Measurements from ENCODE around the gene SLC25A41.

SLC25A41 gene

DNA sequence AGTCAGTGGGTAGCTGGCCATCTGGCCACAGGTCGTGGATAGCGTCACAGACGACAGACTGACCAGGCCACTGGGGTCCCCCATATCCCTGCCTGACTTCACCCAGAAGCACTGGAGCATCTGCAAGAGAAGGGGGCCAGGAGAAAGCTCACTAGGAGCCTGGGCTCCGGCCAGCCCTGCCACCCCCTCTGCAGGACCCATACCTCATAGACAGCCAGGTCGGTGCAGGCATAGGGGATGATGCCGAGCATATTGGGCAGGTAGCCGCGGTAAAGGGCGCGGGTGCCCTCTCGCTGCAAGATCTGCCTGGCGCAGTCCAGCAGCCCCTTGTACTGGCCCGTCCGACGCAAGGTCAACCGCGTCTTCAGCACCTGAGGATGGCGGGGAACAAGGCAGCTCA, 6.4 kb downstream of the SLC25A41 start:
- DNase-seq, result no peak

DNA sequence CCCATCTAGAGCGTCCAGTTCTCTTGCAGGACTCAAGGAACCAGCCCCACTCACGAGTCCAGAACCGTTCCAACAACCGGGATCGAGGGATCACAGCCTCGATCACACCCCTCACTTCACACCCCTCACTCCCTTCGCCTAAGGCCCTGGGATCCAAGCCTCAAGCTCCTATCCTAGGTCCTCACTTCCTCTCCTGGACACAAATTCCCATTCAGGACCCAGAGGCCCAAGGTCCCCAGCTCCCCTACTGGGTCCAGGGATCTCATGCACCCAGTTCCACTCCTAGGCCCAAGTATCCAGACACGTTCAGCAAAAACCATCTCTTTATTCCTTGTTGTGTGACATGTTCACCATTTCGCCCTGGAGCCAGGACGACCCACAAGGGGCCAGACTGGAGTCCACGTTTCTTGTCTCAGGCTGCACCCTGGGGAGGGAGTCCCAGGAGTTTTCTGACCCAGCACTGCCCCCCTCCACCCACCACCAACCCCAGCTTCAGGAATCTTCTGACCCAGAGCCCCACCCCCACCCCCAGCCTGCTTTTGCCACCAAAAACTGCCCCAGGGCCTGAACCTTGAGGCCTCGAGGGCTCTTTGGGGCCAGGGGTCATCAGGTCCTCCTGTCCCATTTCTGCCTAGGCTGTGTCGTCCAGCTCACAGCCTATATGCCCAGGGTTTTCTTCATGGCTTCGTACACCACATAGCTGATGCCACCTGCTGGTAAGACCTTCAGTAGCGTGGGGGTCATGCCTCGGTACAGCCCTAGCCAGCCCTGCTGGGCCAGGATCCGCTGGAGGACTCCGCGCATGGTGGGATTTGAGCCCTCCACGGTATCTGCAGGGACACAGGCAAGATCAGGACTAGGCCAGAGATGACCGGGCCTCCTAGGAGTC, 7.6 kb downstream of the SLC25A41 start:
- DNase-seq, result no peak

DNA sequence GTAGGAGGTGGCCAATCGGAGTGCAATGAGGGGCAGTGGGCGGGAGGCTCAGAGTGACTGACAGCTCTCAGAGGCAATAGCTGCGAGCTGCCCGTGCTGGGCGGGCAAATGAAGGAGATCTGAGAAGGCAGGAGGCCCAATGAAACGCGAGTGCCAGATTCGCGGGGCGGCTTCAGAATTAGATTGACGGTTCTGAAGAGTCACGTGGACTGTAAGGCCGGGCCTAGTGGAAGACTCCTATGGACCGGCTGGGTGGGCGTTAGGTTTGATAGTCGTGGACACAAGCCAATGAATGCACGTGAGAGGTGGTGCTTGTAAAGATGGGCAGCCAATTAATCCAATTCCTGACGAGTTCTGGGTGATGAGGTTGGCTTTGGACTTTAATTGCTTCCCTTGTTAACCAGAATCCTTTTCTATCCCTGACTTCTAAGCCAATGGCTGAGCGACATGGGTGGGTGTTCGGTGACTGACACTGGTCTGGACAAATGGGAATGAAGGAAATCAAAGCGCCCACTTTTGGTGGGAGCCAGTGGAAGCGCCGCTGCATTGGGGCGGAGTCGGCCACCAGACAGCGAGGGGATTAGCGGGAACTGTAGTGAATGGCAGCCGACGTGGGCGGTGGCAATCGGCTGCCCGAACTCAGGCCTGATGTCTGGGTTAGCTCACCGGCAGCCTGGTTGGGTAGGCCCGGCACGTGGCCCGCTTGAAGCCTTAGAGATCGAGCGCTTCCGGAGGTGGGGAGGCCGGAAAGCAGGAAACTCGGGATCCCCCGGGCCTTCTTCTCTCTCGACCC, 8.4 kb downstream of the SLC25A41 start:
- peak; percentile 100 for DNase-seq

DNA sequence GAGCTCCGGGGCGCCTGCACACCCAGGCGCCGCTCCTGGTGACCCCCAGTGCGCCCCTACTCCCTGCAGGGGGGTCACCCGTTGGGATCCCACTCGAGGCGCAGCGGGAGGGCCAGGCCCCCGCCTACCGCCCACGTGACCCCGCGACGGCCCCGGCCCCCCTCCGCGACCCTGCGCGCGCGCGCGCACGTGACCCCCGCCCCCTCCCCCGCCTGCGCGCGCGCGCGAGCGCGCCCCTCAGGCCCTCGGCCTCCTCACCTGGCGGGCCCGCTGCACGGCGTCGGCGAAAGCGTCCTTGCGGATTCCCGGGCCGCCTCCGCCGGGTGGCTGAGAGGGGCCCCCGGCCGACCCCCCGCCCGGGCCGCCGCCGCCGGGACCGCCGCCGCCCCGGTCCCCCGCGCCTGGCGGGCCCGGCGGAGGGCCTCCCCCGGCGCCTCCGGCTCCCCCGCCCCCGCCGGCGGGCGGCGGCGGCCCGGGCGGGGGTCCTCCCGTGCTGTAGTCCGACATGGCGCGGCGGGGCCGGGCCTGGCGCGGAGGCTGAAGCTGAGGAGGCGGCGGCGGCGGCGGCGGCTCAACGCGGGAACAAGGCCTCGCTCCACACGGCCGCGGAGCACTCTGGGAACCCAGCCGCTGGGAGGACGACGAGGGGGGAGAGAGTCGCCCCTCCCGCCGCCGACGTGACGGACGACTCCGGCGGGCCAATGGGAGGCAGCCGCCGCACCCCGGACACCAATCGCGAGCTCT, 9.2 kb downstream of the SLC25A41 start, which contains the start of gene KHSRP:
TSS of gene KHSRP (minus strand) at position 617 of the 744 bp plus-strand sequence. CDS start at position 507, 110 bp downstream.
- peak in 1 of 2 donors; percentile 50 for DNase-seq

DNA sequence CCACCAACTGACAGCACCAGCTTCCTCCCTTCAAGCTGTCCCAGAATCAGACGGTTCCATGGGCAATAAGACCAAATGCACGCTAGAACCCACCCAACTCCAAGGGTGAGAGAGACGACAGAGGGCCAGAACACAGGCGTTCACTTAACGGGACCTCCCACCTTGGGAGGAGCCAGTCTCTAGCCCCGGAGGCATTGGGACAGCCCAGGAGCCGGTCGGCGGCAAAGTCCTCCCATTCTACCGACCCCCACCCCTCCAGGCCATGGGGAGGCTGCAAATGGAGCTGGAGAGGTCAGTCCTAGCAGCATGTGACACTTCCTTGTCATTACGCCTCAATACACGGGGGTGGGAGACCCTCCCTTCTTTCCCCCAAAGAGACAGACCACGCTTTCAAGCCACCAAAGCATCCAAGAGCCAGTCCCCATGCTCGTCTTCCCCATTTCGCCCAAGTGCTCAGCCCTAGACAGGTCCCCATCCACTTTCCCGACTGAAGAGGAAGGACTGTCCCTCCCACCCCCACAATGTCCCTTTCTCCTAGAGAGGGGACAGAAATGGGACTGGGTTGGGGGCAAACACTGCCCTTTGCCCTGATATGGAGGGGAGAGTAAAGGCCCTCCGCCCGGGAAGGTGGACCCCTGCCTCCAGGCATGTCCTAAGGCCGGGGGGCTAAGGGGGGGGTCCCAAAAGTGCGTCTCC, 9.9 kb downstream of the SLC25A41 start:
- peak; percentile 51 to 65 for DNase-seq

DNA sequence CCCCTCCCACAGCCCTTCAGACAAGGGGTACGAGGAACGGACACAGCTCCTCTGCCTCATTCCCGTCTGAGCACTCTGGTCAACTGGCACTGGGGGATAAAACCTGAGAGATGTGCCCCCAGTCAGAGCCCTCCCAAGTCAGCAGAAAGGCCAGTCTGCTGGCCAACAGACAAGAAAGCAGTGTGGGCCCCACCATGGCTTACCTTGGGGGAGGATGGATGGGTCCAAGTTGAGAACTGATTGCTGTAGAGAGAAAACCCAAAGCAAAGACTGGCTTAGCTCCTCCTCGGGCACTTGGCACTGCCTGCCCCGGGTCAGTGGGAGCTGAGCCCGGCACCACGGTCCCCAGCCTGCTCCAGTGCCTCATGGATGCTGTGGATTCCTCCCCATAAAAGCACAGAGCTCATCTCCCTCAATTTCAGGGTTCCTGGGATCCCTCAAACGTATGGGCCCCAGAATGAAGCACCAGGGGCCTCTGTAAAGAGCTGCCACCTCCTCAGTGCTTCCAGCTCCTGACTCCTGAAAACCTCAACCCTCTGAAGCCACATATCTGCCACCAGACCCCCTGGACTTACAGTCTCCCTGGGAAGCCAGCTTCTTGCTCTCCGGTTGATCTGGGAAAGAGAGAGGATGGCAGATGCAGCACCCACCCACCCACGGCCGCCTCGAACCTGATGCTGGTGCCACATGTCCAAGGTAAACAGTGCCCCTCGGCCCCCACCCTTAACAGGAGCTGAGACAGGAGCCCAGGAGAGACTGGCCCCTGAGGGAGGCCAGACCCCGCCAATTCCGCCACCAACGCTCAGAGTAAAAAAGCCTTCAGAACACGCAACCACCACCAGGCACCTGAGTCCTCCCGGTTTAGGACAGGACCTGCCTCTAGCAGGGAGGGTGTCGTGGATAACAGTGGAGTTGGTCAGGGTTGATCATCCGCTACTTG, 12.2 kb downstream of the SLC25A41 start:
- no peak for DNase-seq

DNA sequence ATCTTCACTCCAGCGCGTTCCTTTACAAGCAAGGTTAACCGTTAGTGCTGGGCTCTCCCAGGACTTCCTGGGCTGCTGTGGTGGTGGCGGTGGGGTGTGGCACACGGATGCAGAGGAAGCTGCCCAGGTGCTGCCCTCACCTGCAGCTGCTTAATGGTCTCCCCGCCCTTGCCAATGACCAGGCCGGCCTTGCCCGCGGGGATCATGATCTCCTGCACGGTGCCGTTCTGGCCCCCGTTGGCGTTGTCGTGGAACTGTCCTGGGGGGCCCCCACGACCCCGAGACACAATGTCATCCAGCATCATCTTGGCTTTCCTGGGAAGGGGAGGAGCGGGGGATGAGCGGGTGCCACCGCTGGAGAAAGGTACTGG, 15.0 kb downstream of the SLC25A41 start:
- no peak for DNase-seq

DNA sequence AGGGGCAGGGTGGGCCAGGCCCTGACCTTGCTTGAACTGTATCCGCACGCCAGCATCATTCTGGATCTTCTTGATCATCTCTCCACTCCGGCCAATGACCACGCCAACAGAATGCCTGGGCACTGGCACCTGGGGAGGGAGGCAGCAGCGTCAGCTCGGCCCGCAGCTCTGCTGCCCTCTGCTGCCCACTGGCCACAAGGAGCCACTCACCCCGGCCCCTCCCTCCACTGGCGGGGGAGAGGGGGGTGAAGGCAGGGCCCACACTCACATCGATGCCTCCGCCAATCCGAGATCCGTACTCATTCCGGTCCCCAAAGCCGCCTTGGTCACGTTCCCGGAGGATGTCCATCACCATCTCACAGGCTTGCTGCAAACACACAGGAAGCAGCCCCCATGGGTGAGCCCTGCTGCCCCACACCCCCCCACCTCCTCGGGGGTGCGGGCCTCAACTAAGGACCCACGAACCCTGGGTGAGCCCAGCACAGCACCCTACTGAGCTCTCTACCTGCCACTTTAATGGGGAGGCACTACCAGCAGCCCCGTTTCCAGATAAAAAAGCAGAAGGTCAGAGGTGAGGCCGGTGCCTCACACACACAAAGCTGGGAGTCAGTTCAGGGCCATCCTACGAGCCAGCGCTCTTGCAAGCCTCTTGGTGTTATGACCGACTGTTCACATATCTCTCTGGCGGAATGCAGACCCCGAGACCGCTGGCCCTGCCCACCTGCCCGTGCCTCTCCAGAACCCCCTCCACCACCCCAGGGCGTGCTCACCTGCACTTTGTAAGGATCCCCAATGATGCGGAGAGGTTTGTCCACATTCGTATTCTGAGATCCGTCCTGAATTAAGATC, 15.6 kb downstream of the SLC25A41 start:
- DNase-seq, result no peak

DNA sequence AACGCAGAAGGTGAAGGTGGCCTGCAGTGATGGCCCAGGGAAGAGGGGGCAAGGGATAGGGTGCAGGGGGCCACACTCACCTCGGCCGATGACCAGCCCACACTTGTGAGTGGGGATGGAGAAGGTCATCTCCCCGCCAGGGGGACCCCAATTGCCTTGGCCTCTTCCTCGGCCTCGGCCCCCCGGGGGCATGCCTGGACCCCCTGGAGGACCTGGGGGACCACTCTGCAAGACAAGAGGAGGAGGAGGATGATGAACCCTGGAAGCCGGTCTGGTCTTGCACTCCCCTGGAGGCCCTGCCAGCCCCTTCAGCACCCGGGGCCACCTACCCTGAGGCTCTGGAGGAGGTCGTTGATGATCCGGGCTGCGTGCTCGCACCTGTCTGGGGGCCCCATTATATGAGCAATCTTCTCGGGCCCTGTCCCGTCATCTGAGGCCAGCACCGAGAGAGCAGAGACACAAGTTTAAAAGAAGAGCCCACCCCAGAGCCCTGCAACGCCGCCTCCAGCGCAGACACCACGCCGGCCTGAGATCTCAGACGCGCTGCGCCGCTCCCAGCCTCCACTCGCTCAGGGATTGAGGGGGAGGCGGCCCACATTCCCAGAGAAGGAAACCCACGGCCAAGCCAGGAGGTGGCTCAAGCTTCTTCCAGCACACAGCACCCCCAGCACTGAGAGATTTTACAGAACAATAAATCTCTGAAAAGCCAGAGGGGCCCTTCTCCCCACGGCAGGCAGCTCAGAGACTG, 16.7 kb downstream of the SLC25A41 start:
- no peak for DNase-seq

DNA sequence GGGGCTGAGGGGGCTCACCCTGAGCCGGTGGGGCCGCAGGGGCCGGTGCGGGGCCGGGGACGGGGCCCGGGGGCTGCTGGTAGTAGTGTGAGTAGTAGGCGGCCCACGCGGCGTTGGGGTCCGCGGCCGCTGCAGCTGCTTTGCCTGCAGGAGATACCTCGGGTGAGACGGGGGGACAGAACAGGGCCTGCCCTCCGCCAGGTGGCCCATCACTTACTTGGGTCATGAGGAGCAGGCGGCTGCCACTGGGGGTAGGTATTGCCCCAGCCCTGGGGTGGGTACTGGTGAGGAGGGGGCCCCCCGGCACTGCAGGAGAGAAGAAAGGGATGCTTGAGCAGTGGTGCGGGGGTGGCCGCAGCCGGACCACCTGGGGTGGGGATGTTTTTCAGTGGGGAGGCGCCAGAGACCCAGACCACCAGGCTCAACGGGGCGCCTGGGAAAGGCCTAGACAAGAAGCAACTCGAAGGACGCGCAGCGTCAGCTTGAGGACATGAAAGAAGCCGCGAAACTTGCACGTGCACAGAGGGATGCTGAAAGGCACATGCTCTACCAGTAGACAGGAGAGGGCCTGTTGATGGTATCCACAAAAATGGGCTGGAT, 17.9 kb downstream of the SLC25A41 start:
- no peak for DNase-seq

DNA sequence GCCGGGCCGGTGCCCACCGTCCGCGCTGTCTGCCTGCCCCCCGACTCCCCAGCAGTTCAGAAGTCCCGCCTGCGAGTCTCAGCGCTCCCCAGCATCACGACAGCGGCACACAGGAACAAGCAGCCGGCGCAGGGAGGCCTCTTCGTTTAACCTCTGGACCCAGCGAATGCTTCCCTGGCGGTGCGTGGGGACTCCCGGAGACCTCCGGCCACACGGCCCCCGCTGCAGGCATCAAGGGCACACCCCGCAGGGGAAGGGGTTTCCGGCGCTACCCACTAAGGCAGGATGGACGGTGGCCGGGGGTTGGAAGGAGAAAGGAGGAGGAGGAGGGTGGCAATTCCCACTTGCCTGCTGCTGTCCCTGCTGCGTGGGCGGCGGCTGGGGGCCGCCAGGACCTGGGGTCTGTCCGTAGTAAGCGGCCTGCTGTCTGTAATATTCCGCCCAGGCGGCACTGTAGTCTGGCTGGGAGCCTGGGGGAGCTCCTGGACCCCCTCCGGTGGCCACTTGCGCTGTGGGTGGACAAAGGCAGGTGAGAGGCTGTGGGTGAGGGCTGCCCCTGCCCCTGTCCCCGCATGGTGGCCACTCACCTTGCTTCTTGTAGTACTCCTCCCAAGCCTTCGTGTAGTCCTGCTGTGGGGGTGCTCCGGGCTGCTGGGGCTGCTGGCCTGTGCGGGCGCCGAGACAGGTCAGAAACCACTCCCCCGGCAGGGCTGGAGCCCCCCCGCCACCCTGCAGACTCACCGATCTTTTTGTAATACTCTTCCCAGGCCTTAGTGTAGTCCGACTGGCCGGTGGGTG, 18.6 kb downstream of the SLC25A41 start:
- DNase-seq, result no peak

DNA sequence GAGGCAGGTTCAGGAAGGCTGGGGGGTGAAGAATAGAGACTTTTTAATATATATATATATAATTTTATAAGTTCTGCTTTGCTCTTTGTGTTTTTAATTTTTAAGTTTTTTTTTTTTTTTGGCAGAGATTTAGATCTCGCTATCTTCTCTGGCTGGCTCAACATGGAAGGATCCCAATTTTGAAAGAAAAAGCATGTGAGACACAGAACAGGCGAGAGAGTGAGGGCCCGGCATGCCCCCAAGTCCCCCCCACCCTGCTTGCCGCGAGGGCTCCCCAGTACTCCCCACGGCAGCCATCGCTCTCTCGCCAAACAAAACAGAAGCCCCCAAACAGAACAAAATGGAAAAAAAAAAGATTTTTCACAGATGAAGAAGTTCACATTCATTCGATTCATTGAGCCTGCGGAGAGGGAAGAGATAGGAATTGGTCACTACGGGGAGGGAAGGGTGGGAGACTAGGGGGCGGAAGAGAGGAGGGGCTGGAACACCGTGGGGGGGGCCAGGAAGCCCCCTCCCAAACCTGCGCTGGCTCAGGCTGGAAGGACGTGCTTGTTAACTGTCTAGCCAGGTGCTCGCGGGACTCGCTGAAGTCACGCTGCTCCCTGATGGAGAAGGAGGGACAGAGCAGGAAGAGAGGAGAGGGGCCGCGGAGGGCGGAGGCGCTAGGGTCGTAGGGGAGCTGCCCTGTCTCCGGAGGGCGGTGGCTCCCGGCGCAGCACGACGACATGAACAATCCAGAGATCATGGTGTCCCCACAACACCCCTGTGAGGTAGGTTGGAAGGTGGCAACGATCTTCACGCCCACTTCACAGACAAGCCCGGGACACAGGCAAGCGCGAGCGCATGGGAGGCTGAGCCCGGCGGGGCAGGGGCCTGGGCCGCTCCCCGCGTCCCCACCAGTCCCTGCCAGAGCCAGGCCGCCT, 19.6 kb downstream of the SLC25A41 start:
- no peak for DNase-seq

DNA sequence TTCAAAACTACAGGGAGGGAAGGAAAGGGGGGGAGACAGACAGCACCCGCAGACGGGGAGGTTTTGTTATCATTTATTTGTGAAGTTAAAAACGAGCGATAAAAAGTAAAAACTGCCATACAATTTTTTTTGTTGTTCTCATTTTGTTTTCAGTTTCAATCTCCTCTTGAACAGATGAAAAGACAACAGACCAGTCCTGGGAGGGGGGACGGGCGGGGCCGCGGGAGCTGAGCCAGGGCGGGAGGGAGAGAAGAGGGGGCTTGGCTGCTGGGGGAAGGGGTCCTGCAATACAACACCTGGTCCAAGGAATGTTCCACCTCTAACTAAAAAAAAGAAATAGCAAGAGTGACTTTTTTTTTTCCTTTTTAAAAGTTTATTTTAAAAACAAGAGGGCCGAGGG, 20.3 kb downstream of the SLC25A41 start:
- no peak for DNase-seq

DNA sequence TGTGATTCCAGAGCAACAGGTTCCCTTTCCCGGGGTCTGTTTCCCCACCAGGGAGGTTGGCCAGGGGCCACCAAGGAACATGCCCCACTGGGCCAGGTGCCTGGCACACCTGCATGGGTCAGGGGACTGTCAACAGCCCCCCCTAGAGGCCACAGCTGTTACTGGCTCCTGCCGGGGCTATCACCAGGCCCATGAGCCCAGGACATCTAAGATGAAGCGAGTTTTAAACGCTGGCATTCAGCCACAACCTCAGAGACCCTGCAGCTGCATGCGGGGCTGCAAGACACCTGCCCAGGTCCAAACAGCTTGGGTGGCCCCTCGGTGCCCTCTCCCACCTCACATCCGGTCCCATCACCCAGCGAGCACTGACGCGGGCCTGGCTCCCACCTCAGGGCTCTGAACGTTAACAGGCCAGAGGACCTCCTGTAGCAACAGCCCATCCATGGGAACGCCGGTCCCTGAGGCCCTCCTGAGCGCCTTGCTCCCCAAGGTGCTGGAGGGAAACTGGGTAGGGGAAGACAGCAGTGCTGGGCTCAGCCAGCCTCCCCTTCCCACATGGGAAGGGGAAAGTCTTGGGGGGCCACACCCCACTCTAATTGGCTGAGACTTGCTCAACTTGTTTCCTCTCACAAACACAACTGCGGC, 21.0 kb downstream of the SLC25A41 start:
- DNase-seq, result peak in 1 of 2 donors; percentile 9

DNA sequence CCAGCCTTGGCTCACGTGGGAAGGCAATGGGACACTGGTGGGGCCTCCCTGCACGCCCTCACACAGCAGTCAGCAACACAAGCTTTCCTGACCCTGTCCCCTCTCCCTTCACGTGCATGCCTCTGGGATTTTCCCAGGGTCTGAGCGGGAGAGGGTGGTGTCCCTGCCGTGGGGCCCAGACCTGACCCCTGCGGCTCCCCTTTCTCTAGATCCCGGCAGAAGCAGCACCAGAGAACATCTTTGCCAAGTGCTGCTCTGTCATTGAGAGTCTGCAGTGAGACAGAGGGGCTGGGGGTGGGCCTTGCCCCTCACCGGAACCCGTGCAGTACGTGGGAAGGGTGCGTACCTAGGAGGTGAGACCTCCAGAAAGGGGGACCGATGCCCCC, 21.5 kb downstream of the SLC25A41 start:
- no peak for DNase-seq

DNA sequence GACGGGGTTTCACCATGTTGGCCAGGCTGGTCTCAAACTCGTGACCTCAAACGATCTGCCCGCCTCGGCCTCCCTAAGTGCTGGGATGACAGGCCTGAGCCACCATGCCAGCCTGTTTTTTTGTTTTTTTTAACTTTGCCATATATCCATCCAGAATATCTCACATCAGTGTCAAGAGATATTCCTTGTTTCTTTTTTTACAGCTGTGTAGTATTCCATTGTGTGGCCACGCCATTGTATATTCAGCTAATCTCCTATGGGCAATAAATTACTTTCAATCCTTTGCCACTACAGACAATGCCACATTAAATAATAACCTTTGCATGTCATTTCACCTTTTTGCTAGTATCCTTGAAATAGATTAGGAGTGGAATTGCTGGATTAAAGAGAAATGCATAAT, 24.2 kb downstream of the SLC25A41 start:
- DNase-seq, result no peak
